Activated CD4-positive, alpha-beta T cell treated with anti-CD3 and anti-CD28 coated beads, Interleukin-2, amount 10 ng/mL, durations not matched to agents 24 days and 14 days (primary cell): ENCODE data around the gene FAM163B. TPM values are rescaled to one million over a fixed set of nuclear protein-coding genes. Genes with fewer than 3 reads are reported as not detected.
"Not testable (repeated sequence)": the region's sequence is repeated elsewhere in the genome, so short reads cannot be mapped to it uniquely, and the experiment has no call there.

ENCODE experiments used
- DNase-seq: peaks from one replicate; pipeline ENCODE4 v3.0.0; 2022
- H3K27ac Mint-ChIP-seq: one replicate; pipeline ENCODE4 v1.8.0; 2022; ENCODE audit warnings: mild to moderate bottlenecking, mixed read lengths
- H3K27me3 Mint-ChIP-seq: one replicate; pipeline ENCODE4 v1.8.0; 2022; ENCODE audit warnings: mixed read lengths
- H3K36me3 Mint-ChIP-seq: one replicate; pipeline ENCODE4 v1.8.0; 2022; ENCODE audit warnings: low read depth, mild to moderate bottlenecking, mixed read lengths
- H3K4me1 Mint-ChIP-seq: one replicate; pipeline ENCODE4 v1.8.0; 2021; ENCODE audit warnings: mixed read lengths
- H3K4me3 Mint-ChIP-seq: one replicate; pipeline ENCODE4 v1.8.0; 2022; ENCODE audit warnings: mild to moderate bottlenecking, moderate library complexity, mixed read lengths
- H3K9me3 Mint-ChIP-seq: one replicate; pipeline ENCODE4 v1.8.0; 2021; ENCODE audit warnings: mixed read lengths
- intact Hi-C: fragments of 100-400 bp; cut with micrococcal nuclease; formaldehyde crosslinking; loops from one replicate; pipeline ENCODE4 v1.15.1; 2023
- total RNA-seq: library from RNA; stranded (reverse); gene quantifications from 2 replicates; pipeline ENCODE4 v1.2.3, GENCODE V29; 2022

FAM163B gene
- total RNA-seq, 1 donor from 2014 or later = not detected

- intact Hi-C loops = no loop called here
- H3K27ac Mint-ChIP-seq = no peak overlapping the region
- H3K27me3 Mint-ChIP-seq = peaks cover 2% of the 10 kb centered on the region
- no peaks in the 10 kb centered on the region for H3K36me3 Mint-ChIP-seq
- no peaks in the 10 kb centered on the region for H3K4me1 Mint-ChIP-seq
- H3K9me3 Mint-ChIP-seq = no peaks in the 10 kb centered on the region
- H3K4me3 Mint-ChIP-seq = no peak overlapping the region
- DNase-seq = no peak
Observed at GRCh38 chr9:133572821-133573361, 36.3 kb downstream of the FAM163B start.

DNA sequence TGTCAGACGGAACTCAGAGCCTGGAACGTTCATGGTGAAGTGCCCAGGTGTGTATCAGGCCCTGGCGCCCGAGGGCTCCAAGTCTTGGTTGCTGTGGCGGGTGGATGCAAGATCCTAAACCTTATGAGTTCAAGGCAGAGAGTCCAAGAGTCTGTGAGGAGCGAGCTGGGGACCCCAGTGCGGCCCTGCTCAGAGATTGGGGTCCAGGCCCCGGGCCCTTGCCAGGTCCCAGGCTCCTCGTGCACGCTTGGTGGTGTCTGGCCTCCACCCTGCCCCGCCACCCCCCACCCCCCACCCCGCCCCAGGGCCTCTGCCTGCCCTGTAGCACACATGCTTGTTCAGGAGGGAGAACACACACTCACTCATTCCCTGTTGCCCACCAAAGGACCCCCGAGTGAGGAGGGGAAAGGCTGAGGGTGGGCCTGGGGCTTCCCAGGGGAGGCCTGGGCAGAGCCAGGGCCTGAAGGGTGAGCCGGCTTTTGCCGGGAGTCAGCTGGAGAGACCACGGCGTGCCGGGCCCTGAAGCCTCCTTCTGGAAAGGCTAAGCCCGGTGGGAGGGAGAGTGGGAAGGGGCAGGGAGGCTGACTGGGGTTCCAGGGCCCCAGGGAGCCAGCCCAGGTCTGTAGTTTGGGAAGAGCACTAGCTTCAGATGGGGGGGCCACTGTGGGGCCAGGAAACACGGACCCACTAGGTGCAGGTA, 37.1 kb downstream of the FAM163B start:
- no peaks in the 10 kb centered on the region for H3K4me1 Mint-ChIP-seq
- intact Hi-C loops = no loop called here
- H3K4me3 Mint-ChIP-seq = no peak overlapping the region
- H3K9me3 Mint-ChIP-seq = no peaks in the 10 kb centered on the region
- no peak for DNase-seq
- H3K36me3 Mint-ChIP-seq = no peaks in the 10 kb centered on the region
- H3K27me3 Mint-ChIP-seq = peaks cover 2% of the 10 kb centered on the region
- no peak overlapping the region for H3K27ac Mint-ChIP-seq

GRCh38 chr9:133571391-133571890, 37.7 kb downstream of the FAM163B start:
- no peaks in the 10 kb centered on the region for H3K4me1 Mint-ChIP-seq
- H3K9me3 Mint-ChIP-seq = no peaks in the 10 kb centered on the region
- H3K36me3 Mint-ChIP-seq = no peaks in the 10 kb centered on the region
- no peaks in the 10 kb centered on the region for H3K27me3 Mint-ChIP-seq
- no peak overlapping the region for H3K27ac Mint-ChIP-seq
- DNase-seq = no peak
- intact Hi-C loops = no loop called here
- no peak overlapping the region for H3K4me3 Mint-ChIP-seq

GRCh38 chr9:133570691-133571080, 38.5 kb downstream of the FAM163B start:
- Mint-ChIP-seq H3K4me1 (no peaks in the 10 kb centered on the region), H3K27me3 (no peaks in the 10 kb centered on the region), H3K9me3 (no peaks in the 10 kb centered on the region), H3K4me3 (no peak overlapping the region), H3K36me3 (no peaks in the 10 kb centered on the region), H3K27ac (no peak overlapping the region)
- intact Hi-C loops = no loop called here
- DNase-seq = no peak

GRCh38 chr9:133569891-133570690, 39.1 kb downstream of the FAM163B start:
- Mint-ChIP-seq H3K4me3 (no peak overlapping the region), H3K36me3 (no peaks in the 10 kb centered on the region), H3K27me3 (no peaks in the 10 kb centered on the region), H3K4me1 (no peaks in the 10 kb centered on the region), H3K9me3 (no peaks in the 10 kb centered on the region), H3K27ac (no peak overlapping the region)
- intact Hi-C loops = no loop called here
- no peak for DNase-seq

DNA sequence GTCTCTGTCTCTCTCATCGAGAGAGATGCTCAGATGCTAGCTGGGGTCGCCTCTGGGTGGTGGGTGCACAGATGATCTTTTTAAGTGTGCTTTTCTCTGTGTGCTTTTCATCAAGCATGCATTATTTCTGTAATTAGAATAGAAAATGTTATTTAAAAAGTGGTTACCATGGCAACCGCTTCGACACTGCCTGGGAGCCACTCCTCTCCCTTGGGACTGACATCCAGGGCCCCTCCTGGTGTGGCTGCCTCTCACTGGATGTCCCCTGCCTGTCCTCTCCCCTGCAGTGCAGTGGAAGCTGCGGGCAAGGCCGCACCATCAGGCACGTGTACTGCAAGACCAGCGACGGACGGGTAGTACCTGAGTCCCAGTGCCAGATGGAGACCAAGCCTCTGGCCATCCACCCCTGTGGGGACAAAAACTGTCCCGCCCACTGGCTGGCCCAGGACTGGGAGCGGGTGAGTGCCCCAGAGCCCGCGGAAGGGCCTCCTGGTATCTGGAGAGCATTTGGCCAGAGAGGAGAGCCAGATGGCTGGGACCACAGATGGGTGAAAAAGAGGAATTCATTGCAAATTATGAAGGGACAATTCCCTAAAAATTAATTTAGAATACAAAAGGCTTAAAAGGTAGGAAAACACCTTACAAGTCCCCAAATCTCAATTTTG, 39.9 kb downstream of the FAM163B start:
- no peaks in the 10 kb centered on the region for H3K4me1 Mint-ChIP-seq
- no peaks in the 10 kb centered on the region for H3K9me3 Mint-ChIP-seq
- no peaks in the 10 kb centered on the region for H3K27me3 Mint-ChIP-seq
- no peaks in the 10 kb centered on the region for H3K36me3 Mint-ChIP-seq
- H3K4me3 Mint-ChIP-seq = no peak overlapping the region
- H3K27ac Mint-ChIP-seq = no peak overlapping the region
- intact Hi-C loops = no loop called here
- DNase-seq = no peak

GRCh38 chr9:133568186-133568585, 41.0 kb downstream of the FAM163B start:
- no peak overlapping the region for H3K4me3 Mint-ChIP-seq
- no peaks in the 10 kb centered on the region for H3K4me1 Mint-ChIP-seq
- H3K36me3 Mint-ChIP-seq = no peaks in the 10 kb centered on the region
- H3K27me3 Mint-ChIP-seq = no peaks in the 10 kb centered on the region
- H3K9me3 Mint-ChIP-seq = no peaks in the 10 kb centered on the region
- DNase-seq = no peak
- intact Hi-C loops = no loop called here
- no peak overlapping the region for H3K27ac Mint-ChIP-seq

DNA sequence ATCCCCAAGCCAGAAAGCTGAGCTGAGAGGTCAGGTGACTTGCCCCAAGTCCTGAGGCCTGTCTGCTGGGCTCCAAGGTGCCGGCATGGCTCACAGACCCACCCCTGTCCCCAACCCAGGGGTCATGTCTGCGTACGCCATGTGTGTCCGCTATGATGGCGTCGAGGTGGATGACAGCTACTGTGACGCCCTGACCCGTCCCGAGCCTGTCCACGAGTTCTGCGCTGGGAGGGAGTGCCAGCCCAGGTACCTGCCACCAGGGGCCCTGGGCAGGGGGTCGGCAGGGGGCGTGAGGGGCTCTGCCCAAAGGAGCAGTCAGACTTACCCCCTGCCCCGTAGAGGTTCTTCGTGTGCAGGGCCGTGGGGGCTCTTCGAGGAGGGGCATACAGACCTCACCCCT, 42.4 kb downstream of the FAM163B start:
- DNase-seq = no peak
- H3K4me3 Mint-ChIP-seq = no peak overlapping the region
- H3K36me3 Mint-ChIP-seq = no peaks in the 10 kb centered on the region
- no peaks in the 10 kb centered on the region for H3K9me3 Mint-ChIP-seq
- no peak overlapping the region for H3K27ac Mint-ChIP-seq
- no peaks in the 10 kb centered on the region for H3K4me1 Mint-ChIP-seq
- H3K27me3 Mint-ChIP-seq = no peaks in the 10 kb centered on the region
- intact Hi-C loops = no loop called here

DNA sequence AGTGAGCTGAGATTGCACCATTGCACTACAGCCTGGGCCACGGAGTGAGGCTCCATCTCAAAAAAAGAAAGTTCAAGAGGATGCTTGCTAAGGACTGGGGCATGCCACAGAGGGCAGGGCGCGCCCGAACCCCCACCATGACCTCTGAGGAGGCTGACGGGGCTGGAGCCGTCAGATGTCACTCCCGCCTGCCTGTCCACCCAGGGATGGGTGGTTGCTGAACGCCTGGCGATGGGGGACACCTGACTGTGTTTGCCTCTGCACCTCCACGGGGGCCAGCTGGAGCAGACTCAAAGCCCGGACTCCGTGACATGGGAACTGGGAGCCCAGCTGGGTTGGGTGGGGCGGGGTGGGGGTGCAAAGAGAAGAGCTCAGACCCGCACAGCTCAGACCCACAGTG, 42.8 kb downstream of the FAM163B start:
- Mint-ChIP-seq H3K27me3 (no peaks in the 10 kb centered on the region), H3K36me3 (no peaks in the 10 kb centered on the region), H3K27ac (no peak overlapping the region), H3K9me3 (no peaks in the 10 kb centered on the region), H3K4me1 (no peaks in the 10 kb centered on the region), H3K4me3 (no peak overlapping the region)
- intact Hi-C loops = no loop called here
- DNase-seq = no peak

DNA sequence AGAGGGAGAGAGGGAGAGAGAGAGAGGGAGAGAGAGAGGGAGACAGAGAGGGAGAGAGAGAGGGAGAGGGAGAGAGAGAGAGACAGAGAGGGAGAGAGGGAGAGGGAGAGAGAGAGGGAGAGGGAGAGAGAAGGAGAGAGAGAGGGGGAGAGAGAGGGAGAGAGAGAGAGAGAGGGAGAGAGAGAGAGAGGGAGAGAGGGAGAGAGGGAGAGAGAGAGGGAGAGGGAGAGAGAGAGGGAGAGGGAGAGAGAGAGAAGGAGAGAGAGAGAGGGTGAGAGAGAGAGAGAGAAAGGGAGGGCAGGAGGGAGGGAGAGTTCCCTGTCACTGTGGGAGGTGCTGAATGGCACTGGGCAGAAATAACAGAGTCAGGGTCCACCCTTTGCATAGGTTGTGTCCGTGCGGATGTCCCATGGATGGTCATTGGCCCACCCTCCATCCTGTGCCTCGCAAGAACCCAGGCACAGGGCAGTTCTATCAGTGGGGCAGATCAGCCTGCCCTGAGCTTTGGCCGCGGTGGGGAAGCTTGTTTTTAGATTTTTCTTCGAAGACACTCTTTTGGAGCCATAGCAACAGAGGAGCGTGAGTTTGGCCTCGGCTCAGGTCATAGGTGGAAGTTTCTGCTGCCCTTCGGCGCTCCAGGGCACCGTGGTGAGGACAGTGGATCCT, 44.6 kb downstream of the FAM163B start:
- H3K36me3 Mint-ChIP-seq = no peaks in the 10 kb centered on the region
- DNase-seq = no peak
- H3K27me3 Mint-ChIP-seq = no peaks in the 10 kb centered on the region
- no peaks in the 10 kb centered on the region for H3K9me3 Mint-ChIP-seq
- no peak overlapping the region for H3K4me3 Mint-ChIP-seq
- no peak overlapping the region for H3K27ac Mint-ChIP-seq
- intact Hi-C loops = no loop called here
- no peaks in the 10 kb centered on the region for H3K4me1 Mint-ChIP-seq

DNA sequence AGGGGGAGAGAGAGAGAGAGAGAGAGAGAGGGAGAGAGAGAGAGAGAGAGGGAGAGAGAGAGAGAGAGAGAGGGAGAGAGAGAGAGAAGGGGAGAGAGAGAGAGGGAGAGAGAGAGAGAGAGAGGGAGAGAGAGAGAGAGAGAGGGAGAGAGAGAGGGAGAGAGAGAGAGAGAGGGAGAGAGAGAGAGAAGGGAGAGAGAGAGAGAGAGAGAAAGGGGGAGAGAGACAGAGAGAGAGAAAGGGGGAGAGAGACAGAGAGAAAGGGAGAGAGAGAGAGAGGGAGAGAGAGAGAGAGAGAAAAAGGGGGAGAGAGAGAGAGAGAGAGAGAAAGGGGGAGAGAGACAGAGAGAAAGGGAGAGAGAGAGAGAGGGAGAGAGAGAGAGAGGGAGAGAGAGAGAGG, 45.4 kb downstream of the FAM163B start:
- intact Hi-C loops, H3K36me3 Mint-ChIP-seq, H3K27me3 Mint-ChIP-seq, H3K27ac Mint-ChIP-seq, DNase-seq, H3K4me3 Mint-ChIP-seq, H3K4me1 Mint-ChIP-seq, H3K9me3 Mint-ChIP-seq: not testable (repeated sequence)

- Mint-ChIP-seq H3K4me1 (peaks cover 2% of the 10 kb centered on the region), H3K4me3 (no peak overlapping the region), H3K27ac (no peak overlapping the region), H3K9me3 (no peaks in the 10 kb centered on the region), H3K36me3 (no peaks in the 10 kb centered on the region), H3K27me3 (no peaks in the 10 kb centered on the region)
- intact Hi-C loops = no loop called here
- no peak for DNase-seq
Observed at GRCh38 chr9:133563291-133563796, 45.8 kb downstream of the FAM163B start.

DNA sequence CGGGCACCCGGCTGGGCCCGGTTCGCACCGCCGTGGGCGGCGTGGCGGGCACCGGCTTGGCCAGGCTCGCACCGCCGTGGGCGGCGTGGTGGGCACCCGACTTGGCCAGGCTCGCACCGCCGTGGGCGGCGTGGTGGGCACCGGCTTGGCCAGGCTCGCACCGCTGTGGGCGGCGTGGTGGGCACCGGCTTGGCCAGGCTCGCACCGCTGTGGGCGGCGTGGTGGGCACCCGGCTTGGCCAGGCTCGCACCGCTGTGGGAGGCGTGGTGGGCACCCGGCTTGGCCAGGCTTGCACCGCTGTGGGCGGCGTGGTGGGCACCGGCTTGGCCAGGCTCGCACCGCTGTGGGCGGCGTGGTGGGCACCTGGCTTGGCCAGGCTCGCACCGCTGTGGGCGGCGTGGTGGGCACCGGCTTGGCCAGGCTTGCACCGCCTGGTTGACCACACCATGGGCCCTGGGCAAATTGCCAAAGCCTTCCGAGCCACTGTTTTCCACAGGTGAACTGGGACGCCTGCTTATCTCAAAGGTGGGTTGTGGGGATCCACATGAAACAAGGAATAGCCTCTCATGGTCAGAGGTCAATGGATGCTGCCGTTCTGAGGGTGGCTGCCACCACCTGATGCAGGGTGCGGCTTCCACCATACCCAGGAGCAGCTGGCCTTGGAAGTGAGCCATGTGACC, 46.4 kb downstream of the FAM163B start:
- Mint-ChIP-seq H3K4me1 (peaks cover 2% of the 10 kb centered on the region), H3K9me3 (no peaks in the 10 kb centered on the region), H3K4me3 (no peak overlapping the region), H3K36me3 (no peaks in the 10 kb centered on the region), H3K27ac (no peak overlapping the region), H3K27me3 (no peaks in the 10 kb centered on the region)
- intact Hi-C loops = no loop called here
- no peak for DNase-seq
